ENCODE results near the gene TPBGL.

TPBGL gene

GRCh38 chr11:75262961-75263852 is 22.6 kb downstream of the TPBGL start:
- no peak for TF ChIP-seq CTCF (IDR thresholded peaks at IDR 0.05; ENCODE audit: low read depth, low read length)
- Histone ChIP-seq H3K36me3 (no peaks in the 10 kb centered on the region), H3K9me3 (ENCODE audit: severe bottlenecking) (no peaks in the 10 kb centered on the region), H3K27me3 (ENCODE audit: insufficient read depth, low read depth, severe bottlenecking) (no peaks in the 10 kb centered on the region), H3K27ac (no peak overlapping the region), H3K4me3 (ENCODE audit: low read depth, low read length) (no peak overlapping the region)
- DNase-seq, result no peak

GRCh38 chr11:75263944-75264349 is 23.4 kb downstream of the TPBGL start:
- peaks cover 2% of the 10 kb centered on the region; the same call in 1 of the 2 replicates for H3K36me3 ChIP-seq
- no peak for DNase-seq
- no peak overlapping the region for H3K4me3 ChIP-seq (ENCODE audit: low read depth, low read length)
- no peak for TF ChIP-seq CTCF (IDR thresholded peaks at IDR 0.05; ENCODE audit: low read depth, low read length)
- H3K27me3 ChIP-seq (ENCODE audit: insufficient read depth, low read depth, severe bottlenecking), result no peaks in the 10 kb centered on the region
- no peak overlapping the region for H3K27ac ChIP-seq
- no peaks in the 10 kb centered on the region for H3K9me3 ChIP-seq (ENCODE audit: severe bottlenecking)

GRCh38 chr11:75264356-75264755 is 23.8 kb downstream of the TPBGL start:
- DNase-seq, result no peak
- Histone ChIP-seq H3K4me3 (ENCODE audit: low read depth, low read length) (no peak overlapping the region), H3K9me3 (ENCODE audit: severe bottlenecking) (no peaks in the 10 kb centered on the region), H3K27me3 (ENCODE audit: insufficient read depth, low read depth, severe bottlenecking) (no peaks in the 10 kb centered on the region), H3K36me3 (peaks cover 3% of the 10 kb centered on the region; the same call in 1 of the 2 replicates), H3K27ac (no peak overlapping the region)
- TF ChIP-seq CTCF (IDR thresholded peaks at IDR 0.05; ENCODE audit: low read depth, low read length), result no peak

GRCh38 chr11:75264971-75265370 is 24.4 kb downstream of the TPBGL start:
- Histone ChIP-seq H3K27me3 (ENCODE audit: insufficient read depth, low read depth, severe bottlenecking) (no peaks in the 10 kb centered on the region), H3K9me3 (ENCODE audit: severe bottlenecking) (no peaks in the 10 kb centered on the region), H3K27ac (no peak overlapping the region), H3K36me3 (peaks cover 5% of the 10 kb centered on the region; the same call in 1 of the 2 replicates), H3K4me3 (ENCODE audit: low read depth, low read length) (no peak overlapping the region)
- no peak for TF ChIP-seq CTCF (IDR thresholded peaks at IDR 0.05; ENCODE audit: low read depth, low read length)
- no peak for DNase-seq

- H3K9me3 ChIP-seq (ENCODE audit: severe bottlenecking), result no peaks in the 10 kb centered on the region
- TF ChIP-seq CTCF (IDR thresholded peaks at IDR 0.05; ENCODE audit: low read depth, low read length), result no peak
- H3K27me3 ChIP-seq (ENCODE audit: insufficient read depth, low read depth, severe bottlenecking), result no peaks in the 10 kb centered on the region
- H3K27ac ChIP-seq, result no peak overlapping the region
- peaks cover 5% of the 10 kb centered on the region; the same call in 1 of the 2 replicates for H3K36me3 ChIP-seq
- no peak for DNase-seq
- no peak overlapping the region for H3K4me3 ChIP-seq (ENCODE audit: low read depth, low read length)
Observed at GRCh38 chr11:75265851-75266531, 25.4 kb downstream of the TPBGL start.

Data from WERI-Rb-1 (cell line).